OCI-M2 (cell line): Measurements from ENCODE around the gene IRS1.

ENCODE experiments used
- DNase-seq: peaks from one replicate; lab custom pipeline; 2025; ENCODE audit not compliant: unreplicated experiment; lab: John Stamatoyannopoulos, UW

The IRS1 gene

GRCh38 chr2:226791487-226792081 is 8.0 kb downstream of the IRS1 start:
- no peak for DNase-seq

DNA sequence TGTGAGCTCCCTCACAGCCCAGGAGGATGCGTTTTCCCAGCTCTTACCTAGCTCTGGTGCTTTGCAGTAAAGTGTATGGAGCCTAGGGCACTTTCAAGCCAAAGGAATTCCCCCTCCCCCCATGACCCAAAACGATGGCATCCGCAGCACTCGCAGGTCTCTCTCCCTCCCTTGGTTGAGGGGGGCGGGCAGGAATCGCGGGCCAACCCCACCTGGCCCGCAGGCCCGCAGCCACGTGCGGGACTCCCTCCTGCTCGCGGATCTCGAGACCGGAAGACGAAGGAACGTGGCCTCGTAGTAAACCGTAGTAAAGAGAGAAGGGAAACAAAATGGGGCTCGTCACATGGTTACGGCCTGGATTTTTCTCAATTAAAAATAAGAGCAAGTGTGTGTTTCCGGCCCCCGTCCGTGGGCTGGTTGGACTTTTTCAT is 8.5 kb downstream of the IRS1 start:
- DNase-seq, result no peak

GRCh38 chr2:226790431-226790830 is 9.2 kb downstream of the IRS1 start:
- no peak for DNase-seq

- DNase-seq, result no peak
Measured at GRCh38 chr2:226790011-226790410, 9.6 kb downstream of the IRS1 start.

GRCh38 chr2:226788881-226789490 is 10.6 kb downstream of the IRS1 start:
- no peak for DNase-seq

DNA sequence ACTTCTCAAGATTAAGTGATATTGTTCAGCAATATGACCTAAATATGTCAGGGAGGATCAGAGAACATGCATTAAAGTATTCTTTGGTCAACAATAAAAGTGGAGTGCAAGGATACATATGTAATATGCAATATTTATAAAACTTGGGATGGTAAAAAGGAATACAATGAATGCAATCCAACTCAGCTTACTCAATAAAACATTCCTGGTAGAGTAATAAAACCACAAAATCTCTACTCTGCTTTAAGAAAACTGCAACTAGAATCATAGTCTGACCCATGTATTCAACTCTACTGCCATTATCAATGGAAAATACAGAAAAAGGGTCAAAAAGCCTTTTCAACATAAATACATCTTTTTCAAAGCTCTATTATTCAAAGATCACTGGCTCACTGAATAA is 11.6 kb downstream of the IRS1 start:
- DNase-seq, result no peak

GRCh38 chr2:226783885-226784284 is 15.7 kb downstream of the IRS1 start:
- no peak for DNase-seq

GRCh38 chr2:226782092-226782713 is 17.4 kb downstream of the IRS1 start:
- no peak for DNase-seq

- DNase-seq, result no peak
Measured at GRCh38 chr2:226780431-226780830, 19.2 kb downstream of the IRS1 start.

DNA sequence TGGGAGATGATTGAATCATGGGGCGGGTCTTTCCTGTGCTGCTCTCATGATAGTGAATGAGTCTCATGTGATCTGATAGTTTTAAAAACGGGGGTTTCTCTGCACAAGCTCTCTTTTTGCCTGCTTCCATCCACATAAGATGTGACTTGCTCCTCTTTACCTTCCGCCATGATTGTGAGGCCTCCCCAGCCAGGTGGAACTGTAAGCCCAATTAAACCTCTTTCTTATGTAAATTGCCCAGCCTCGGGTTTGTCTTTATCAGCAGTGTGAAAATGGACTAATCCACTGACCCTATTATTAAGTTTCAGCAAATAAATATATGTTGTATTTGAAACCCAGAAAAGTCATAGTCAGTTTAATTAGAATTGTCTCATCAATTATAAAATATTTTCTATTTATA is 22.0 kb downstream of the IRS1 start:
- no peak for DNase-seq

DNA sequence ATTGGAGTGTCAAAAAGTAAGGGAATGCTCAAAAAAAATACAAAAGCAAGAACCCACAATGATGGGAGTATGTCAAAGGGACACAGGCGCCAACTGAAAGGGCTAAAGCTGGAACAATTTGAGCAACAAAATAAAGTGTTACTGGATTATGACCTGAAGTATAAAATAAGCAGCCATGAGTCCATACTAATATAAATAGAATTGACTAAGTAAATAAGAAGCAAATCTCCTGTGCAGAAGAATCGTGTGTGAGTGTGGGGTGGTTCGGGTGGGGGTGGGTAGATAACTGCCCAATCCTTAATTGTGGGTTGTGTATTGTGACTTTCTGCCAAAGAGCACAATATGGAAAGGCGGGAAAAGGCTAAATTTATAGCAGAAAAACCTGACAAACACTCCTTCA is 23.5 kb downstream of the IRS1 start:
- DNase-seq, result no peak

DNA sequence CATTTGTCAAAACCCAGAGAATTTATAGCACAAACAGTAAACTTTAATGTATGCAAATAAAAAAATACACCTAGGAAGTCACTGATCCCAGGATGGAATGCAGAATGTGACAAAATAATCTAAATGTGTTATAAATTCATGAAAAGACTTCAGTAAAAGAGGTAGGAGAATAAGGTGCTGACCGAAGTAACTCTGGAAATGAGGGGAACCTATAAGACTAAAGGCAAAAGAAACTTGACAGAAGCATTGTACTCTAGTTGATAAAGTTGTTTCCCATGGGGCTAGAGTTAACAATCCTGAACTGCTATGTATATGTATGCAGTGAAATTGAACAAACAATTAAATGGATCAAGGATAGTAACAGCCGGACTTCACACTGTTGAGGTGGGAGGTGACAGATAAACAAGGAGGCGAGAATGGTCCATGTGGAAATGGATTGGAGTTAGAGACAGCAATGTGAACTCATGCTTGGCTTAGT is 24.5 kb downstream of the IRS1 start:
- no peak for DNase-seq

- no peak for DNase-seq
Measured at GRCh38 chr2:226773291-226773690, 26.3 kb downstream of the IRS1 start.

DNA sequence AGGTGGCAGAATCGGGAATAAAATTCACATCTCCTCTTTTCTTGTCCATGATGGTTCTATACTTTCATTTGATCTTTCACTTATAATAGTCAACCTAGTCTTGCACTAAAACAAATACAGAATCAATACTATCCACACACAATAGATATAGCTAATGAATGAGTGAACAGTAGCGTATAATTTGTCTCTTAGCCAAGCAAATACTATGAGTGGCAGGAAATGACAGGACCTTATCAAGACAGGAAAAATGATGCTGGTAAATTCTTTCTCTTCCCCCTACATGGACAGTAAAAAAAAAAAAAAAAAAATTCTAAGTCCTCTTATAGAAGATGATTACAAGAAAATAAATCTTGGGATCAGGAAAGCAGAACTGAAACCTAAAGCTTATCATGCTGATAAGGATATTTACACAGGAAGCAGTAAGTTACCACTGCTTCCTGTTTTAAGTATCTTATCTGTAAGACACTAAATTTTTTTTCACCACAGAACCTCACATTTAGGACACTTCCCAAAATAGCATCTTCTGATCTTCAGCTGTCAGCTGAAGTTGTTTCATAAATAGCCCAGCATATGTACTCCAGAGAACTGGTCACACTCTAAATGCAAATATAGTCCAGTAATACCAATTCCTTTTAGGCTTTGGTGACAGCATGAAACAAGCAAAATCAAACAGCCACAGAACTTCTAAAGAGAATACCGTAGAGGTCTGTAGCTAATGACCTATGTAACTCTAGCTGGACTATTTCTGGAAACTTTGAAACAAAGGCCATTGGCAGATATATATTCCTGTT is 27.0 kb downstream of the IRS1 start:
- DNase-seq, result peak; percentile 8

DNA sequence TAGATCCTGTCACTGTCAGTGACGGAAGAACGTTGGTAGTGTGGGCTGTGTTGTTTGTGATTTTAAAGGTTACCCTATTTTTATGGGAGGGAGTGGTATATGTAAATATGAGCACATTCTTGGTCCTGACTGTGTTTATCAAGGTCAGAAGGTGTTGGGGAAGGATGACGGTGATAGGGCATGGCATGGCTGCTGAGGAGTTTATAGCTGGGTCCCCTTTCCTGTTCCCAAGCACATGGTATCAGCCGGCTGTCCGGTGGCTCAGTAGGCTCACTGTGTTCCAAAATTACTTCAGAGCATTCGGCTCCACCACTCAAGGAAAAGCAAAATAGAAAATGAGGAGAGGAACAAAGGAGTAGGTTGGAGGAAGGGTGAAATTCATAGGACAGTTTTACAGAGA is 28.6 kb downstream of the IRS1 start:
- no peak for DNase-seq

DNA sequence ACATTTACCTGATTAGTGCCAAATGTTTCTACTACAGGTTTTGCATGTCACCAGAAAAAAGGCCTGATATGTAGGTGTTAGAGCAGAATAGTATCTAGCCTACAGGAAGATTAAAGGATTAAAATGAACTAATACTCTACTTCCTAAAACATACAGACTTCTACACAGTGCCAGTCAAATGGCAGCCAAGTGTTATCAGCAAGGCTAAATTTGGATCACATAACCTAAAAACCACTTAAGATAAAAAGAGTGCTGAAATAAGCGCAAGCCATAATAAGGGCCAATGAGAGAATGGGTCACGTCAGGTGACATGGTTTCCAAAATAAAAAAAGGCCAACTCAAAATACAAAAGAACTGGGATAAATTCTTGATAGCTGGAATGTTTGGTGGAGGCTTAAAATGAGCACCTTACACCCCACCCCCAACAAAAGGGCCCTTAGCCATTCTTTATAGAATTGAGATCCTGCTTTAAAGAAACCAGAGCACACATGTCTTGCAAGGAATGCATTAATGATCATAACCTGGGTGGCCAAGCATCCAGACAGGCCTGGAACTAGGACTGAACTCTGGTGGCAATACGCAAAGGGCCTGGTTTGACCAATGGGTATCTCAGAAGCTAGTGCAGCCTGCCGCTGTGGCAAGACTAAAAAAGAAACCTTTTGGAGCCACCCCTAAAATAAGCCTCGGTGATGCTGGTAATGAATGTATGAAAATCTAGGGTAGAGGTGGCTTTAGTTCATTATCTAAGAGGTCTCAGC is 32.4 kb downstream of the IRS1 start:
- DNase-seq, result no peak

DNA sequence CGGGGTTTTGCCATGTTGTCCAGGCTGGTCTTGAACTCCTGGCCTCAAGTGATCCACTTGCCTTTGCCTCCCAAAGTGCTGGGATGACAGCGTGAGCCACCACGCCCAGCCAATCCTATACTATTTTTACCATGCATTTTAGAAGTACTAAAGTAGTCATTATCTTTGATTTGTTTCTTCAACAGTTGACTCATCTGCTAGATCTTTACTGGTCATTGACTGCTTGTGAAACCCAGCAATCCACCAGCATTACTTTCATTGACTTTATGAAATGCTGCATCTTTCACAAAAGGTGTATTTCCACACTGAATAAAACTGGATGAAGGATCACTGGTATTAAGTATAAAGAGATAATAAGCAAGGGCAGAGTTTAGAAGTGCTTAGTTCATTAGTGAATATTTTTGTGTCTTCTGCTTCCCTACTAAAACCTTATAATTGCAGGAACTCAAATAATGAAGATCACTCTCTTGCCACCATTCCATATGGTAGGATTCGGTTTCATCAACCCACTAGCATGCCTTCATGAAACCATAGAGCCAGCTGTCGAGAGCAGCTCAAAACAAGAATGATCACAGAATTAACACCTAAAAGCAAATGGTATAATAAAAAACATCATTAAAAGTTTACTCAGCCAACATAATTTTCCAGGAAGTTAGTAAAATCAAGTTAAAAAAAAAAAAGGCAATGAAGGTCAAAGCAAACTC is 33.1 kb downstream of the IRS1 start:
- no peak for DNase-seq

- DNase-seq, result no peak
Measured at GRCh38 chr2:226763320-226763719, 36.3 kb downstream of the IRS1 start.

- DNase-seq, result no peak
Measured at GRCh38 chr2:226761195-226761583, 38.4 kb downstream of the IRS1 start.

DNA sequence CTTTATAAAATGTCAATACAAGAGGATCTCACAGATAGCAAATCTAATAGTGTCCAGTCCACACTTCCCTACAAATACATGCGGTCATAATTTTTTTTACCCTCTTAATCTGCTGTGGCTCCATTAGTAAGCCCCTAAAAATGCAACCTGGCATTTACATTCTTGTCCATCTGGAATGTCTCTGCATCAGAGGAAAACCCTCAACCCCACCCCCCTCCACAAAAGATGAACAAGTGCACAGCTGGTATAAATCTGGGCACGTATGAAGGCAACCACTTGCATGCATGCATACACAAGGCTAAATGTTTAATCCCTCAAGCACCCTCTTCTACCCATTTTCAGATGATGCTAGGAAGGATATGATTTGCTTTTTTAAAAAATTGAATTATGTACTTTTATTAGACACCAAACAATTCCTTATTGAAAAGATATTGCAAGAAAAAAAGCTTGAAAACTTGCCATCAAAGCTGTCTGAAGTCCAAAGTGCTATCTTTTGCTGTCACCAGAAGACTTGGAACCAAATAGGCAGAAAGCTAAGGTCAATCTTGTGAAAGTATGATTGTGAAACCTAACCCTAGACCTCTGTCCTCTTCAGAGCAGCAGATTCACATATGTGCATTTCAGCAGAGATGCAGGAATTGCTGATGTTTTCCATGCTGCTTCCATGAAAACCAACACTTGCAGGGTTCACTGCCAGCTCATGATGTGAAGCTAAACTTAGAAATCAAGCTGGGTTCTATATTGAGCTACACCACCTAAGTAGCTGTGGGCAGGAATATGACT is 39.0 kb downstream of the IRS1 start:
- no peak for DNase-seq
